ENCODE data around the gene PNMA8A.

PNMA8A gene

GRCh38 chr19:46491975-46492682 is 20.8 kb upstream of the PNMA8A start:
- ATAC-seq, result no peak

- no peak for ATAC-seq
These were observed 19.4 kb upstream of the PNMA8A start for GRCh38 chr19:46490774-46491173.

GRCh38 chr19:46489445-46490272 is 18.3 kb upstream of the PNMA8A start:
- no peak for ATAC-seq

GRCh38 chr19:46488551-46488950 is 17.2 kb upstream of the PNMA8A start:
- ATAC-seq, result no peak

- peak; percentile 46 to 71 for ATAC-seq
These were observed 16.6 kb upstream of the PNMA8A start for GRCh38 chr19:46487802-46488445.

- no peak for ATAC-seq
These were observed 15.9 kb upstream of the PNMA8A start for GRCh38 chr19:46487178-46487801.

GRCh38 chr19:46486358-46486757 is 15.0 kb upstream of the PNMA8A start:
- ATAC-seq, result no peak

- no peak for ATAC-seq
These were observed 13.3 kb upstream of the PNMA8A start for GRCh38 chr19:46484656-46485055.

GRCh38 chr19:46482631-46483030 is 11.3 kb upstream of the PNMA8A start:
- ATAC-seq, result no peak

- ATAC-seq, result no peak
These were observed 10.6 kb upstream of the PNMA8A start for GRCh38 chr19:46481947-46482346.

GRCh38 chr19:46481223-46481848 is 10.0 kb upstream of the PNMA8A start:
- ATAC-seq, result no peak

GRCh38 chr19:46480415-46480814 is 9.1 kb upstream of the PNMA8A start:
- ATAC-seq, result no peak

- ATAC-seq, result peak; percentile 36 to 46
These were observed 7.1 kb upstream of the PNMA8A start for GRCh38 chr19:46478356-46478986.

GRCh38 chr19:46475986-46476385 is 4.6 kb upstream of the PNMA8A start:
- ATAC-seq, result no peak

- no peak for ATAC-seq
These were observed 2.8 kb upstream of the PNMA8A start for GRCh38 chr19:46474211-46474610.

GRCh38 chr19:46472592-46472991 is 1.2 kb upstream of the PNMA8A start:
- no peak for ATAC-seq

- no peak for ATAC-seq
These were observed 614 bp upstream of the PNMA8A start for GRCh38 chr19:46471811-46472543.

GRCh38 chr19:46470376-46470775 is 987 bp downstream of the PNMA8A start:
- ATAC-seq, result no peak

GRCh38 chr19:46469541-46470185 is 1.7 kb downstream of the PNMA8A start:
- no peak for ATAC-seq

GRCh38 chr19:46466536-46467196 is 4.7 kb downstream of the PNMA8A start:
- peak; percentile 65 to 79 for ATAC-seq

Measured in activated CD4-positive, CD25-positive, alpha-beta regulatory T cell treated with anti-CD3 and anti-CD28 coated beads, Interleukin-2, amount 50 U/mL, for 24 hours (primary cell).